ENCODE results near the gene NSL1. TPM values are rescaled to one million over a fixed set of nuclear protein-coding genes. Genes with fewer than 3 reads are reported as not detected.
A peak's percentile ranks its signal among the peaks of the same experiment; 100 is the strongest.

The NSL1 gene
- polyA plus RNA-seq (ENCODE audit: insufficient read length in 3 of 3): 10 to 100 TPM; 38.2 to 48.2 (median 47.1) TPM
- long read RNA-seq, donor 1, transcript NSL1-202 (6 exons, 2,317 nt): major isoform, 11 of 14 reads
- long read RNA-seq, donor 1, partial matches to known transcripts: 0 of 14 reads
- long read RNA-seq, donor 1, other reads (novel, unspliced or antisense): 0 of 14 reads
- long read RNA-seq, donor 2, transcript NSL1-202 (6 exons, 2,317 nt): major isoform, 15 of 18 reads
- long read RNA-seq, donor 2, partial matches to known transcripts: 0 of 18 reads
- long read RNA-seq, donor 2, other reads (novel, unspliced or antisense): 0 of 18 reads
- long read RNA-seq, donor 3, transcript NSL1-202 (6 exons, 2,317 nt): major isoform, 27 of 30 reads
- long read RNA-seq, donor 3, partial matches to known transcripts: 0 of 30 reads
- long read RNA-seq, donor 3, other reads (novel, unspliced or antisense): 0 of 30 reads
- long read RNA-seq, donor 4, transcript NSL1-202 (6 exons, 2,317 nt): major isoform, 14 of 15 reads
- long read RNA-seq, donor 4, partial matches to known transcripts: 0 of 15 reads
- long read RNA-seq, donor 4, other reads (novel, unspliced or antisense): 0 of 15 reads
- long read RNA-seq, donor 5: 0 reads
- long read RNA-seq, donor 6, transcript NSL1-202 (6 exons, 2,317 nt): major isoform, 11 of 11 reads
- long read RNA-seq, donor 6, partial matches to known transcripts: 0 of 11 reads
- long read RNA-seq, donor 6, other reads (novel, unspliced or antisense): 0 of 11 reads
- long read RNA-seq, donor 7, transcript NSL1-202 (6 exons, 2,317 nt): major isoform, 19 of 22 reads
- long read RNA-seq, donor 7, partial matches to known transcripts: 0 of 22 reads
- long read RNA-seq, donor 7, other reads (novel, unspliced or antisense): 0 of 22 reads
- long read RNA-seq, donor 8, transcript NSL1-202 (6 exons, 2,317 nt): major isoform, 25 of 31 reads
- long read RNA-seq, donor 8, partial matches to known transcripts: 0 of 31 reads
- long read RNA-seq, donor 8, other reads (novel, unspliced or antisense): 0 of 31 reads
- long read RNA-seq, donor 9, transcript NSL1-202 (6 exons, 2,317 nt): major isoform, 11 of 27 reads
- long read RNA-seq, donor 9, partial matches to known transcripts: 12 of 27 reads
- long read RNA-seq, donor 9, other reads (novel, unspliced or antisense): 0 of 27 reads
- long read RNA-seq, donor 10, transcript NSL1-202 (6 exons, 2,317 nt): major isoform, 19 of 23 reads
- long read RNA-seq, donor 10, partial matches to known transcripts: 0 of 23 reads
- long read RNA-seq, donor 10, other reads (novel, unspliced or antisense): 0 of 23 reads
- long read RNA-seq, donor 11, transcript NSL1-202 (6 exons, 2,317 nt): major isoform, 11 of 12 reads
- long read RNA-seq, donor 11, partial matches to known transcripts: 0 of 12 reads
- long read RNA-seq, donor 11, other reads (novel, unspliced or antisense): 0 of 12 reads
- long read RNA-seq, donor 12, transcript NSL1-202 (6 exons, 2,317 nt): major isoform, 9 of 11 reads
- long read RNA-seq, donor 12, partial matches to known transcripts: 0 of 11 reads
- long read RNA-seq, donor 12, other reads (novel, unspliced or antisense): 0 of 11 reads
- long read RNA-seq, donor 13, transcript NSL1-202 (6 exons, 2,317 nt): major isoform, 31 of 38 reads
- long read RNA-seq, donor 13, partial matches to known transcripts: 0 of 38 reads
- long read RNA-seq, donor 13, other reads (novel, unspliced or antisense): 0 of 38 reads
- long read RNA-seq, donor 14, transcript NSL1-202 (6 exons, 2,317 nt): major isoform, 15 of 17 reads
- long read RNA-seq, donor 14, partial matches to known transcripts: 0 of 17 reads
- long read RNA-seq, donor 14, other reads (novel, unspliced or antisense): 0 of 17 reads
- long read RNA-seq, donor 15, transcript NSL1-202 (6 exons, 2,317 nt): major isoform, 6 of 6 reads
- long read RNA-seq, donor 15, partial matches to known transcripts: 0 of 6 reads
- long read RNA-seq, donor 15, other reads (novel, unspliced or antisense): 0 of 6 reads
- long read RNA-seq, donor 16, transcript NSL1-202 (6 exons, 2,317 nt): major isoform, 28 of 101 reads
- long read RNA-seq, donor 16, partial matches to known transcripts: 68 of 101 reads
- long read RNA-seq, donor 16, other reads (novel, unspliced or antisense): 0 of 101 reads

GRCh38 chr1:212791676-212792395 lies at the start of gene NSL1, which contains the start of gene TATDN3:
Gene NSL1, minus strand, starts transcription at chr1:212791777. Its CDS starts 14 bp downstream, at chr1:212791763.
Gene TATDN3, plus strand, starts transcription at chr1:212791894. Its CDS starts 28 bp downstream, at chr1:212791922.
- peak; percentile 87 to 98 (median 95) for DNase-seq (ENCODE audit: extremely low read depth in 1 of 11, low read depth in 9 of 11, low spot score in 4 of 11)

DNA sequence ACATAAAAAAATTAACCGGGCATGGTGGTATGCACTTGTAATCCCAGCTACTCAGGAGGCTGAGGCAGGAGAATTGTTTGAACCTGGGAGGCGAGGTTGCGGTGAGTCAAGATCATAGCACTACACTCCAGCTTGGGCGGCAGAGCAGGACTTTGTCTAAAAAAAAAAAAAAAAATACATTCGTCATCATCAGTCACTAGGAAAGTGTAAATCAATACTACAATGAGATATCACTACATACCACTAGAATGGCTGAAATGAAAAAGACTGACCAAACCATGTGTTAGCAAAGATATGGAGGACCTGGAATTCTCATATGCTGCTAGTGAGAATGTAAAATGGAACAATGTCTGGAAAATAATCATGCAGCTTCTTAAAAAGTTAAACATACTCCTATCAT lies 46.6 kb upstream of the NSL1 start:
- no peak for DNase-seq (ENCODE audit: extremely low read depth in 1 of 11, low read depth in 9 of 11, low spot score in 4 of 11)

DNA sequence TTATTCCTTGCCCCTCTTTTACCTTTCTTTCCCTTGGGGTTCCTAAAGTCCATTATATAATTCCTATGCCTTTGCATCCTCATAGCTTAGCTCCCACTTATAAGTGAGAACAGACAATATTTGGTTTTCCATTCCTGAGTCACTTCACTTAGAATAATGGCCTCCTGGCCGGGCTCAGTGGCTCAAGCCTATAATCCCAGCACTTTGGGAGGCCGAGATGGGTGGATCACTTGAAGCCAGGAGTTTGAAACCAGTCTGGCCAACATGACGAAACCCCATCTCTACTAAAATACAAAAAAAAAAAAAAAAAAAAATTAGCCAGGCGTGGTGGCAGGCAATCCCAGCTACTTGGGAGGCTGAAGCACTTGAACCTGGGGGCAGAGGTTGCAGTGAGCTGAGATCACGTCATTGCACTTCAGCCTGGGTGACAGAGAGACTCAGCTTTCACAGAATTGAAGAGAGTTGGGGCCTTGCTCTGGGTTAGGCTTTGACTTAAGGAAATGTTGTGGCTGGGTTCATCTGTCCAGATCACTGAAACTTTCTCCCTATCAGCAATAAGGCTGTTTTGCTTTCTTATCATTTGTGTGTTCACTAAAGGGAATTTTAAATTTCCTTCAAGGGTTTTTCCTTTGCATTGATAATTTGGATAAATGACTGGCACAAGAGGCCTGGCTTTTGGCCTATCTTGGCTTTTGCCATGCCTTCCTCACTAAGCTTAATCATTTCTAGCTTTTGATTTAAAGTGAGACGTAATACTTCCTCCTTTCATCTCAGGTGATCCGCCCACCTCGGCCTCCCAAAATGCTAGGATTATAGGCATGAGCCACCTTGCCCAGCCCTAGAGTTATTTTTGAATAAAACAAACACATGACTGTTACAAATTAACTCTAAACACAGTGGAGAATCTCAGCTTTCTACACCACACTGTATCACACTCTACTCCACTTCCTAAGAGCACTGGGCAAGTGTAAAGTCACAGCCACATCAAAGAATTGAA lies 41.9 kb upstream of the NSL1 start:
- DNase-seq (ENCODE audit: extremely low read depth in 1 of 11, low read depth in 9 of 11, low spot score in 4 of 11): peak in 1 of 11 donors; percentile 11

DNA sequence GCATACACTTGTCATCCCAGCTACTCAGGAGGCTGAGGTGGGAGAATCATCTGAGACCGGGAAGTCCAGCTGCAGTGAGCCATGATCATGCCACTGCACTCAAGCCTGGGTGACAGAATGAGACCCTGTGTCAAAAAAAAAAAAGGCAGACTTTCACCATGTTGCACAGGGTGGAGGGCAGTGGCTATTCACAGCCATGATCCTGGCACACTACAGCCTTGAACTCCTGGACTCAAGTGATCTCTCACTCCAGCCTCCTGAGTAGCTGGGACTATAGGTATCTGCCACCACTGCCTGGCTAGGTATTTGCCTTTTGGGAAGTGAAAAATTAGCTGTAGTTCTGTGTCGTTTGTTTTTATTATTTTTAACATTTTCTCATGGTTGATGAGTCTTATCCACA lies 36.8 kb upstream of the NSL1 start:
- DNase-seq (ENCODE audit: extremely low read depth in 1 of 11, low read depth in 9 of 11, low spot score in 4 of 11): no peak

DNA sequence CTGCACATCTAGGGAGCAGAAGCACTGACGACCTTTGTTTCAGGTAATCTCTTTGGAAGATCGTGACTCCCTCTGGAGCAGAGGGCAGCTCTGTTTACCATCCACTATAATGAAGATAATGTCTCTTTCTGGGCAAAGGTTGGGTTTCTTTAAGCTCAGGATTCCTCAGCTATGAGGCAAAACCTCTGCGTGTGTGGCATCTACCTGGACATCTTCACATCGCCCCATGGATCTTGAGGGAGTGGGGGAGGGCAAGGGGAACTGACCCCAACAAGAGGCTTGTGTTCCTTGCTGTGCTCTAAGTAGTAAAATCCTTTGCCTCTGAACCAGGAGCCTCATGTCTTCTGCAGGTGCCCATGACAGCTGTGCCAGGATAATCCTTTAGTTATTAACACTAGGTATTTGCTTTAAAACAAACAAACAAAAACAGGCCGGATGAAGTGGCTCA lies 36.3 kb upstream of the NSL1 start:
- no peak for DNase-seq (ENCODE audit: extremely low read depth in 1 of 11, low read depth in 9 of 11, low spot score in 4 of 11)

DNA sequence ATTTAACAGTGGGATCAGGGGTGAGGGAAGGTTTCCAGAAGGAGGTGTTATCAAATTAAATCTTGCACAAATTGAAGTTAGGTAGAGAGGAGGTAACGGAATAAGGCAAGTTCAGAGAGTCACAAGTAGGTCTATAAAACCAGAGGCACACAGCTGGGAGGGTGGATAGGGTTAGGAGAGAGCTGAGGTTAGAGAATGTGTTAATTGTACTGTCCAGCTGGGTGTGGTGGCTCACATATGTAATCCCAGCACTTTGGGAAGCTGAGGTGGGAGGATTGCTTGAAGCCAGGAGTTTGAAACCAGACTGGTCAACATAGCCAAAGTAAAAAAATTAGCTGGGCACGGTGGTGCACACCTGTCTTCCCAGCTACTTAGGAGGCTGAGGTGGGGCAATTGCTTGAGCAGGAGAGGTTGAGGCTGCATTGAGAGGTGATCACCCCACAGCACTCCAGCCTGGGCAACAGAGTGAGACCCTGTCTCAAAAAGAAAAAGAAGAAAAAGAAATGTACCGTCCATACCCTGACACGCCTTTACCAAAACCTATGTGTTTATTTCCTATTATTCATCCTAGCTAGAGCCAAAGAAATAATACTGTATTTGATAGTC lies 35.7 kb upstream of the NSL1 start:
- DNase-seq (ENCODE audit: extremely low read depth in 1 of 11, low read depth in 9 of 11, low spot score in 4 of 11): no peak

GRCh38 chr1:212825798-212826452 lies 34.3 kb upstream of the NSL1 start:
- no peak for DNase-seq (ENCODE audit: extremely low read depth in 1 of 11, low read depth in 9 of 11, low spot score in 4 of 11)

DNA sequence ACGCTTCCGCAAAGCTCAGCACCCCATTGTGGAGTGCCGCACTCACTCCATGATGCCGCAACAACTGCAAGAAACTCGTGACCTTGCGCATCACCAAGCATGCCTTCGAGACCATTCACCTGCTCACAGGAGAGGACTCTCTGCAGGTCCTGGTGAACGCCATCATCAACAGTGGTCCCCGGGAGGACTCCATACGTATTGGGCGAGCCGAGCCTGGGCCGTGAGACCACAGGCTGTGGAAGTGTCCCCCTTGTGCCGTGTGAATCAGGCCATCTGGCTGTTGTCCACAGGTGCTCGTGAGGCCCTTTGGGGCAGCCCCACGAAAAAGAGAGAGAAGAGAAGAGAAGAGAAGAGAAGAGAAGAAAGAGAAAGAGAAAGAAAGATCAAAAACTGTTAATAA lies 32.6 kb upstream of the NSL1 start:
- no peak for DNase-seq (ENCODE audit: extremely low read depth in 1 of 11, low read depth in 9 of 11, low spot score in 4 of 11)

GRCh38 chr1:212822956-212823355 lies 31.4 kb upstream of the NSL1 start:
- DNase-seq (ENCODE audit: extremely low read depth in 1 of 11, low read depth in 9 of 11, low spot score in 4 of 11): no peak

GRCh38 chr1:212820969-212821368 lies 29.4 kb upstream of the NSL1 start:
- DNase-seq (ENCODE audit: extremely low read depth in 1 of 11, low read depth in 9 of 11, low spot score in 4 of 11): no peak

- no peak for DNase-seq (ENCODE audit: extremely low read depth in 1 of 11, low read depth in 9 of 11, low spot score in 4 of 11)
Measured at GRCh38 chr1:212819726-212820125, 28.1 kb upstream of the NSL1 start.

DNA sequence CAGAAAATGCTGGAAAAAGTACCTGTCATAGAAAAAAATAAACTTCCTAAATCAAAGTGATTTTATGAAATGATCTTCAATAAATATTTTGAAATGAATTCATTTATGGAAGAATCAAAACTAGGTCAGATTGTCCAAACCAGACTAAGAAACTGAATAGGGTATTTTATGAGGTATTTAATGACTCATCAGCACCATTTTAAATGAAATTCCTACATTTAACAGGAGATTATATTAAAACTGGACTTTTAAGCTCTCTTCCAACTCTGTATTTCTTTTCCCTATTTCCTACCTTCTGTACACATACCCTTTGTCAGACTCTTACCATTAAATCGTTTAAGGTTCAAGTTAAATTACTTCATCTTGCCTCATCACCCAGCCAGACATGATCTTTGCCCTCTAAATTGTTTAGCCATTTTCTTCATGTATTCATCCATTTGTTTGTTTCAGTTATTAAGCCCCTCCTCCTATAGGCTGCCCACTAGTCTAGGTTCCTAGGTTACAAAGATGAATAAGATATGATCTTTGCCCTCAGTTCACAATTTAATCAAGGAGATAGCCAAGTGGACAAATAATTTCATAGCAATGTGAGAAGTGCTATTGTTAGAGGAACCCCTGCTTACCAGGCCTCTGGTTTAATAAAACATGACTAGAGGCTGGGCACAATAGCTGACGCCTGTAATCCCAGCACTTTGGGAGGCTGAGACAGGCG lies 25.1 kb upstream of the NSL1 start:
- DNase-seq (ENCODE audit: extremely low read depth in 1 of 11, low read depth in 9 of 11, low spot score in 4 of 11): no peak

DNA sequence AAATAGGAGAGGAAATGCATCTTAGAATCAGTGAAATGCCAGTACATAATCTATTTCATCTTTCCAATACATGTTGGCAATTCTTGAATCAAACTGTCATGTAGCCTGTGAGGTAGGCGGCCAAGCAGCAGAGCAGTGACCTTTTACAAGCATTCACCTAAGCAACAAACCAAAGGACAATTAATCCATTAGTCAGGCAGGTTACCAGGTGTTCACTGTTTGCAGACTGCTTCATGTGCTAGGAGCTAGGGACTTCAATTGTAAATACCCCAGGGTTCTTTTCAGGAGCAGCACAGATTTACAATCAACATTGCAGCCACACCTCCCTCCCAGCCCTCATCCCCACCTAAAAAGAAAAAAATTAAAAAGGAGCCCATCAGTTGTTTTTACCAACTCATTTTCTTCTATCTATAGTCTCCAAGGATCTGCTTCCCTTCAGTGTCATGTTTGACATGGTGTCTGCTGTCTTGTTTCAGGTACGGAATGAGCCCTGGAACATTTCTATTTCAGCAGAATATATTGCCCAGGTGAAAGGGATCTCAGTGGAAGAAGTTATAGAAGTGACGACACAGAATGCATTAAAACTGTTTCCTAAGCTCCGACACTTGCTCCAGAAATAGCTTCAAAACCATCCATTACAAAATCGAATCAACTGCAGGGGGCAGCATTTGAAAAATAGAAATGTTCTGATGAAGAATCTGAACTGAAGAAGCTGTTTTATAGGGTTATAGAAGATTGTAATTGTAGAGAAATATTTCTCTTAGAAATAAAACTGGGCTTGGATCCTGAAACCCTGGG lies 23.2 kb upstream of the NSL1 start:
- no peak for DNase-seq (ENCODE audit: extremely low read depth in 1 of 11, low read depth in 9 of 11, low spot score in 4 of 11)
